ENCODE measurements around the gene ARHGAP31. TPM values are rescaled to one million over a fixed set of nuclear protein-coding genes. Genes with fewer than 3 reads are reported as not detected.
"Not testable (repeated sequence)": the region's sequence is repeated elsewhere in the genome, so short reads cannot be mapped to it uniquely, and the experiment has no call there.

ARHGAP31 gene
- polyA plus RNA-seq, 4 donors, result 0.89 to 6.4 (median 4.0) TPM

GRCh38 chr3:119330858-119331257, 36.7 kb downstream of the ARHGAP31 start:
- no peak overlapping the region for H3K4me3 ChIP-seq (ENCODE audit: low read depth in 1 of 3, low read length in 3 of 3)
- FAIRE-seq (no peak), DNase-seq (no peak)
- H3K27ac ChIP-seq (ENCODE audit: low read depth in 1 of 3, low read length in 2 of 3), result peak overlapping the region in 1 of 3 donors; percentile 18
- H3K36me3 ChIP-seq (ENCODE audit: control insufficient read depth in 3 of 3, insufficient read depth in 2 of 3, low read depth in 1 of 3, low read length in 3 of 3), result no peaks in the 10 kb centered on the region
- no peaks in the 10 kb centered on the region for H3K4me1 ChIP-seq (ENCODE audit: control insufficient read depth in 3 of 3, insufficient read depth in 2 of 3, low read depth in 1 of 3, low read length in 2 of 3)
- no peaks in the 10 kb centered on the region for H3K9me3 ChIP-seq (ENCODE audit: control insufficient read depth in 2 of 2, insufficient read depth in 1 of 2, low read depth in 1 of 2, low read length in 1 of 2)
- WGBS, 3 donors, result 79 to 88% (median 86%) methylated on average over 4 of the region's 4 CpGs
- no peaks in the 10 kb centered on the region for H3K27me3 ChIP-seq (ENCODE audit: control insufficient read depth in 3 of 3, insufficient read depth in 3 of 3, low read length in 3 of 3)

- H3K27ac ChIP-seq (ENCODE audit: low read depth in 1 of 3, low read length in 2 of 3), result no peak overlapping the region
- FAIRE-seq, result no peak
Observed at GRCh38 chr3:119331661-119332060, 37.5 kb downstream of the ARHGAP31 start.

GRCh38 chr3:119333773-119334509, 39.8 kb downstream of the ARHGAP31 start:
- H3K27me3 ChIP-seq (ENCODE audit: control insufficient read depth in 3 of 3, insufficient read depth in 3 of 3, low read length in 3 of 3), result no peaks in the 10 kb centered on the region
- H3K4me1 ChIP-seq (ENCODE audit: control insufficient read depth in 3 of 3, insufficient read depth in 2 of 3, low read depth in 1 of 3, low read length in 2 of 3), result no peaks in the 10 kb centered on the region
- H3K9me3 ChIP-seq (ENCODE audit: control insufficient read depth in 2 of 2, insufficient read depth in 1 of 2, low read depth in 1 of 2, low read length in 1 of 2), result peaks cover 0 to 5% of the 10 kb centered on the region in 2 donors
- no peak for FAIRE-seq
- H3K27ac ChIP-seq (ENCODE audit: low read depth in 1 of 3, low read length in 2 of 3), result no peak overlapping the region
- DNase-seq, result no peak
- no peak overlapping the region for H3K4me3 ChIP-seq (ENCODE audit: low read depth in 1 of 3, low read length in 3 of 3)
- WGBS, 3 donors, result 59 to 81% (median 75%) methylated on average over 6 of the region's 6 CpGs
- H3K36me3 ChIP-seq (ENCODE audit: control insufficient read depth in 3 of 3, insufficient read depth in 2 of 3, low read depth in 1 of 3, low read length in 3 of 3), result no peaks in the 10 kb centered on the region

More at GRCh38 chr3:119331661-119332060, 37.5 kb downstream of the ARHGAP31 start:
- Histone ChIP-seq H3K27me3 (ENCODE audit: control insufficient read depth in 3 of 3, insufficient read depth in 3 of 3, low read length in 3 of 3) (no peaks in the 10 kb centered on the region), H3K4me3 (ENCODE audit: low read depth in 1 of 3, low read length in 3 of 3) (no peak overlapping the region), H3K36me3 (ENCODE audit: control insufficient read depth in 3 of 3, insufficient read depth in 2 of 3, low read depth in 1 of 3, low read length in 3 of 3) (no peaks in the 10 kb centered on the region), H3K9me3 (ENCODE audit: control insufficient read depth in 2 of 2, insufficient read depth in 1 of 2, low read depth in 1 of 2, low read length in 1 of 2) (no peaks in the 10 kb centered on the region), H3K4me1 (ENCODE audit: control insufficient read depth in 3 of 3, insufficient read depth in 2 of 3, low read depth in 1 of 3, low read length in 2 of 3) (no peaks in the 10 kb centered on the region)
- no peak for DNase-seq
- 60 to 73% (median 70%) methylated on average over 3 of the region's 3 CpGs for WGBS, 3 donors

GRCh38 chr3:119336823-119337222, 42.6 kb downstream of the ARHGAP31 start:
- WGBS, 3 donors, result 78 to 93% (median 81%) methylated on average over 5 of the region's 5 CpGs
- DNase-seq (no peak), FAIRE-seq (no peak)
- H3K27me3 ChIP-seq (ENCODE audit: control insufficient read depth in 3 of 3, insufficient read depth in 3 of 3, low read length in 3 of 3), result no peaks in the 10 kb centered on the region
- H3K4me3 ChIP-seq (ENCODE audit: low read depth in 1 of 3, low read length in 3 of 3), result no peak overlapping the region
- no peaks in the 10 kb centered on the region for H3K4me1 ChIP-seq (ENCODE audit: control insufficient read depth in 3 of 3, insufficient read depth in 2 of 3, low read depth in 1 of 3, low read length in 2 of 3)
- H3K27ac ChIP-seq (ENCODE audit: low read depth in 1 of 3, low read length in 2 of 3), result no peak overlapping the region
- H3K36me3 ChIP-seq (ENCODE audit: control insufficient read depth in 3 of 3, insufficient read depth in 2 of 3, low read depth in 1 of 3, low read length in 3 of 3), result no peaks in the 10 kb centered on the region
- peaks cover 0 to 5% of the 10 kb centered on the region in 2 donors for H3K9me3 ChIP-seq (ENCODE audit: control insufficient read depth in 2 of 2, insufficient read depth in 1 of 2, low read depth in 1 of 2, low read length in 1 of 2)

GRCh38 chr3:119337407-119337806, 43.2 kb downstream of the ARHGAP31 start:
- not testable (repeated sequence) for H3K36me3 ChIP-seq (ENCODE audit: control insufficient read depth in 3 of 3, insufficient read depth in 2 of 3, low read depth in 1 of 3, low read length in 3 of 3); FAIRE-seq; H3K27me3 ChIP-seq (ENCODE audit: control insufficient read depth in 3 of 3, insufficient read depth in 3 of 3, low read length in 3 of 3); H3K27ac ChIP-seq (ENCODE audit: low read depth in 1 of 3, low read length in 2 of 3); H3K4me1 ChIP-seq (ENCODE audit: control insufficient read depth in 3 of 3, insufficient read depth in 2 of 3, low read depth in 1 of 3, low read length in 2 of 3); H3K4me3 ChIP-seq (ENCODE audit: low read depth in 1 of 3, low read length in 3 of 3); H3K9me3 ChIP-seq (ENCODE audit: control insufficient read depth in 2 of 2, insufficient read depth in 1 of 2, low read depth in 1 of 2, low read length in 1 of 2); DNase-seq
- 80 to 94% (median 87%) methylated on average over 6 of the region's 6 CpGs for WGBS, 3 donors

GRCh38 chr3:119338754-119339153, 44.6 kb downstream of the ARHGAP31 start:
- FAIRE-seq (no peak), DNase-seq (no peak)
- Histone ChIP-seq H3K9me3 (ENCODE audit: control insufficient read depth in 2 of 2, insufficient read depth in 1 of 2, low read depth in 1 of 2, low read length in 1 of 2) (peaks cover 0 to 5% of the 10 kb centered on the region in 2 donors), H3K4me1 (ENCODE audit: control insufficient read depth in 3 of 3, insufficient read depth in 2 of 3, low read depth in 1 of 3, low read length in 2 of 3) (no peaks in the 10 kb centered on the region), H3K36me3 (ENCODE audit: control insufficient read depth in 3 of 3, insufficient read depth in 2 of 3, low read depth in 1 of 3, low read length in 3 of 3) (peaks cover 0 to 2% (median 0%) of the 10 kb centered on the region in 3 donors), H3K27ac (ENCODE audit: low read depth in 1 of 3, low read length in 2 of 3) (no peak overlapping the region), H3K4me3 (ENCODE audit: low read depth in 1 of 3, low read length in 3 of 3) (no peak overlapping the region), H3K27me3 (ENCODE audit: control insufficient read depth in 3 of 3, insufficient read depth in 3 of 3, low read length in 3 of 3) (no peaks in the 10 kb centered on the region)

- no peaks in the 10 kb centered on the region for H3K4me1 ChIP-seq (ENCODE audit: control insufficient read depth in 3 of 3, insufficient read depth in 2 of 3, low read depth in 1 of 3, low read length in 2 of 3)
- H3K36me3 ChIP-seq (ENCODE audit: control insufficient read depth in 3 of 3, insufficient read depth in 2 of 3, low read depth in 1 of 3, low read length in 3 of 3), result peaks cover 0 to 2% (median 0%) of the 10 kb centered on the region in 3 donors
- peaks cover 0 to 5% of the 10 kb centered on the region in 2 donors for H3K9me3 ChIP-seq (ENCODE audit: control insufficient read depth in 2 of 2, insufficient read depth in 1 of 2, low read depth in 1 of 2, low read length in 1 of 2)
- DNase-seq, result no peak
- WGBS, 3 donors, result 66 to 78% (median 72%) methylated on average over 1 of the region's 1 CpG
- no peaks in the 10 kb centered on the region for H3K27me3 ChIP-seq (ENCODE audit: control insufficient read depth in 3 of 3, insufficient read depth in 3 of 3, low read length in 3 of 3)
- FAIRE-seq, result no peak
- H3K27ac ChIP-seq (ENCODE audit: low read depth in 1 of 3, low read length in 2 of 3), result no peak overlapping the region
- H3K4me3 ChIP-seq (ENCODE audit: low read depth in 1 of 3, low read length in 3 of 3), result no peak overlapping the region
Observed at GRCh38 chr3:119340014-119340413, 45.8 kb downstream of the ARHGAP31 start.

GRCh38 chr3:119340446-119340845, 46.3 kb downstream of the ARHGAP31 start:
- peaks cover 0 to 5% of the 10 kb centered on the region in 2 donors for H3K9me3 ChIP-seq (ENCODE audit: control insufficient read depth in 2 of 2, insufficient read depth in 1 of 2, low read depth in 1 of 2, low read length in 1 of 2)
- no peak overlapping the region for H3K27ac ChIP-seq (ENCODE audit: low read depth in 1 of 3, low read length in 2 of 3)
- H3K27me3 ChIP-seq (ENCODE audit: control insufficient read depth in 3 of 3, insufficient read depth in 3 of 3, low read length in 3 of 3), result no peaks in the 10 kb centered on the region
- no peak for DNase-seq
- H3K4me1 ChIP-seq (ENCODE audit: control insufficient read depth in 3 of 3, insufficient read depth in 2 of 3, low read depth in 1 of 3, low read length in 2 of 3), result no peaks in the 10 kb centered on the region
- H3K4me3 ChIP-seq (ENCODE audit: low read depth in 1 of 3, low read length in 3 of 3), result no peak overlapping the region
- 76 to 79% (median 77%) methylated on average over 5 of the region's 5 CpGs for WGBS, 3 donors
- FAIRE-seq, result no peak
- H3K36me3 ChIP-seq (ENCODE audit: control insufficient read depth in 3 of 3, insufficient read depth in 2 of 3, low read depth in 1 of 3, low read length in 3 of 3), result peaks cover 0 to 2% (median 0%) of the 10 kb centered on the region in 3 donors

GRCh38 chr3:119342176-119342575, 48.0 kb downstream of the ARHGAP31 start:
- Histone ChIP-seq H3K9me3 (ENCODE audit: control insufficient read depth in 2 of 2, insufficient read depth in 1 of 2, low read depth in 1 of 2, low read length in 1 of 2) (peaks cover 0 to 3% of the 10 kb centered on the region in 2 donors), H3K4me1 (ENCODE audit: control insufficient read depth in 3 of 3, insufficient read depth in 2 of 3, low read depth in 1 of 3, low read length in 2 of 3) (peaks cover 0 to 6% (median 0%) of the 10 kb centered on the region in 3 donors), H3K27ac (ENCODE audit: low read depth in 1 of 3, low read length in 2 of 3) (no peak overlapping the region), H3K36me3 (ENCODE audit: control insufficient read depth in 3 of 3, insufficient read depth in 2 of 3, low read depth in 1 of 3, low read length in 3 of 3) (peaks cover 0 to 2% (median 0%) of the 10 kb centered on the region in 3 donors), H3K27me3 (ENCODE audit: control insufficient read depth in 3 of 3, insufficient read depth in 3 of 3, low read length in 3 of 3) (no peaks in the 10 kb centered on the region), H3K4me3 (ENCODE audit: low read depth in 1 of 3, low read length in 3 of 3) (no peak overlapping the region)
- DNase-seq (no peak), FAIRE-seq (no peak)
- WGBS, 3 donors, result 85 to 100% (median 94%) methylated on average over 1 of the region's 1 CpG
